ENCODE data around the gene SCAF4. TPM values are rescaled to one million over a fixed set of nuclear protein-coding genes. Genes with fewer than 3 reads are reported as not detected.
A peak's percentile ranks its signal among the peaks of the same experiment; 100 is the strongest.

The SCAF4 gene
- total RNA-seq, 1 donor from 2014 or later, result 31.9 TPM

DNA sequence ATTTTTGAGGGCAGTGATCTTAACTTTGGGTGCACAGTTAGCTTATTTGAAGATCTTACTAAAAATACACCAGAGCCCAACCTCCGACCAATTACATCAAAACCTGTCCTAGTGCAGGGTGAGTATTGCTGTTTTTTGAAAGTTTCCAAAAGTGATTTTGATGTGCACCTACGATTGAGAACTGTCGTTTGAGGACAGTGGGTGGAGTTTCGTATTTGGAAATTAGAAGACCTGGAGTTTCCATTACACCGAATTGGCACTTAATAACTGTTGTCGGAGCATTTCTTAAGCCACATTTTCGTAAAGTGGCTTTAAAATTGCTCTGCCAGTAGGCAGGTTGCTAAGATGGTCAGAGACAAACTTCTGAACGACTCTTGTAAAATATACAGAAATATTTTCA lies 71.3 kb downstream of the SCAF4 start:
- Histone ChIP-seq H3K4me3 (peak overlapping the region; percentile 77), H3K4me1 (peaks cover 6% of the 10 kb centered on the region), H3K9ac (no peak overlapping the region), H3K27ac (no peak overlapping the region), H4K20me1 (ENCODE audit: low read depth) (peaks cover 37% of the 10 kb centered on the region), H2AFZ (replicated peaks) (no peak overlapping the region), H3K4me2 (peak overlapping the region; percentile 94), H3K27me3 (no peaks in the 10 kb centered on the region), H3K36me3 (peaks cover 10% of the 10 kb centered on the region), H3K9me3 (ENCODE audit: low read depth) (no peaks in the 10 kb centered on the region), H3F3A (ENCODE audit: low read depth) (no peaks in the 10 kb centered on the region), H3K79me2 (ENCODE audit: low read depth) (peaks cover 50% of the 10 kb centered on the region)
- Mint-ChIP-seq H3K27ac (no peak overlapping the region), H3K9me3 (no peaks in the 10 kb centered on the region), H3K27me3 (ENCODE audit: insufficient read depth, low read depth) (peaks cover 3% of the 10 kb centered on the region), H3K4me3 (peak overlapping the region; percentile 96), H3K4me1 (peaks cover 37% of the 10 kb centered on the region), H3K36me3 (peaks cover 25% of the 10 kb centered on the region)
- TF ChIP-seq EZH2phosphoT487 (IDR thresholded peaks at IDR 0.05) (no peak), EZH2 (IDR thresholded peaks at IDR 0.05) (no peak)
- TF ChIP-seq, protein P1, sequence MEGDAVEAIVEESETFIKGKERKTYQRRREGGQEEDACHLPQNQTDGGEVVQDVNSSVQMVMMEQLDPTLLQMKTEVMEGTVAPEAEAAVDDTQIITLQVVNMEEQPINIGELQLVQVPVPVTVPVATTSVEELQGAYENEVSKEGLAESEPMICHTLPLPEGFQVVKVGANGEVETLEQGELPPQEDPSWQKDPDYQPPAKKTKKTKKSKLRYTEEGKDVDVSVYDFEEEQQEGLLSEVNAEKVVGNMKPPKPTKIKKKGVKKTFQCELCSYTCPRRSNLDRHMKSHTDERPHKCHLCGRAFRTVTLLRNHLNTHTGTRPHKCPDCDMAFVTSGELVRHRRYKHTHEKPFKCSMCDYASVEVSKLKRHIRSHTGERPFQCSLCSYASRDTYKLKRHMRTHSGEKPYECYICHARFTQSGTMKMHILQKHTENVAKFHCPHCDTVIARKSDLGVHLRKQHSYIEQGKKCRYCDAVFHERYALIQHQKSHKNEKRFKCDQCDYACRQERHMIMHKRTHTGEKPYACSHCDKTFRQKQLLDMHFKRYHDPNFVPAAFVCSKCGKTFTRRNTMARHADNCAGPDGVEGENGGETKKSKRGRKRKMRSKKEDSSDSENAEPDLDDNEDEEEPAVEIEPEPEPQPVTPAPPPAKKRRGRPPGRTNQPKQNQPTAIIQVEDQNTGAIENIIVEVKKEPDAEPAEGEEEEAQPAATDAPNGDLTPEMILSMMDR (IDR thresholded peaks at IDR 0.05), result no peak
- no peak for DNase-seq (ENCODE audit: low spot score)

DNA sequence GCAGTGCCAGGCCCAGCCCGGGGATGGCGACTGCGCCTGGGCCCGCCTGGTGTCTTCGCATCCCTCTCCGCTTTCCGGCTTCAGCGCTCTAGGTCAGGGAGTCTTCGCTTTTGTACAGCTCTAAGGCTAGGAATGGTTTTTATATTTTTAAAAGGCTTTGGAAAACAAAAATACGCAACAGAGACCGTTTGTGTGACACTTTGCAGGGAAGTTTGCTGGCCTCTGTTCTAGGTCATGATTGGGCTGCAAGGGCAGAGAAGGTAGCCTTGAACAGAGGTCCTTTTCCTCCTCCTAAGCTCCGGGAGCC lies 71.7 kb downstream of the SCAF4 start:
- peaks cover 6% of the 10 kb centered on the region for H3K4me1 ChIP-seq
- no peaks in the 10 kb centered on the region for H3K27me3 ChIP-seq
- H3K4me3 Mint-ChIP-seq, result peak overlapping the region; percentile 96
- H2AFZ ChIP-seq (replicated peaks), result peak overlapping the region; percentile 11
- no peaks in the 10 kb centered on the region for H3F3A ChIP-seq (ENCODE audit: low read depth)
- peak overlapping the region; percentile 77 for H3K4me3 ChIP-seq
- H3K9me3 Mint-ChIP-seq, result no peaks in the 10 kb centered on the region
- H3K9me3 ChIP-seq (ENCODE audit: low read depth), result no peaks in the 10 kb centered on the region
- H3K36me3 Mint-ChIP-seq, result peaks cover 21% of the 10 kb centered on the region
- no peak for TF ChIP-seq EZH2phosphoT487 (IDR thresholded peaks at IDR 0.05)
- TF ChIP-seq EZH2 (IDR thresholded peaks at IDR 0.05), result no peak
- TF ChIP-seq, protein P1 (IDR thresholded peaks at IDR 0.05), result no peak
- peaks cover 48% of the 10 kb centered on the region for H3K79me2 ChIP-seq (ENCODE audit: low read depth)
- no peak for DNase-seq (ENCODE audit: low spot score)
- peak overlapping the region; percentile 42 for H3K27ac Mint-ChIP-seq
- peaks cover 10% of the 10 kb centered on the region for H3K36me3 ChIP-seq
- H3K9ac ChIP-seq, result no peak overlapping the region
- peaks cover 34% of the 10 kb centered on the region for H4K20me1 ChIP-seq (ENCODE audit: low read depth)
- H3K4me2 ChIP-seq, result peak overlapping the region; percentile 94
- no peak overlapping the region for H3K27ac ChIP-seq
- H3K27me3 Mint-ChIP-seq (ENCODE audit: insufficient read depth, low read depth), result peaks cover 3% of the 10 kb centered on the region
- peaks cover 33% of the 10 kb centered on the region for H3K4me1 Mint-ChIP-seq

DNA sequence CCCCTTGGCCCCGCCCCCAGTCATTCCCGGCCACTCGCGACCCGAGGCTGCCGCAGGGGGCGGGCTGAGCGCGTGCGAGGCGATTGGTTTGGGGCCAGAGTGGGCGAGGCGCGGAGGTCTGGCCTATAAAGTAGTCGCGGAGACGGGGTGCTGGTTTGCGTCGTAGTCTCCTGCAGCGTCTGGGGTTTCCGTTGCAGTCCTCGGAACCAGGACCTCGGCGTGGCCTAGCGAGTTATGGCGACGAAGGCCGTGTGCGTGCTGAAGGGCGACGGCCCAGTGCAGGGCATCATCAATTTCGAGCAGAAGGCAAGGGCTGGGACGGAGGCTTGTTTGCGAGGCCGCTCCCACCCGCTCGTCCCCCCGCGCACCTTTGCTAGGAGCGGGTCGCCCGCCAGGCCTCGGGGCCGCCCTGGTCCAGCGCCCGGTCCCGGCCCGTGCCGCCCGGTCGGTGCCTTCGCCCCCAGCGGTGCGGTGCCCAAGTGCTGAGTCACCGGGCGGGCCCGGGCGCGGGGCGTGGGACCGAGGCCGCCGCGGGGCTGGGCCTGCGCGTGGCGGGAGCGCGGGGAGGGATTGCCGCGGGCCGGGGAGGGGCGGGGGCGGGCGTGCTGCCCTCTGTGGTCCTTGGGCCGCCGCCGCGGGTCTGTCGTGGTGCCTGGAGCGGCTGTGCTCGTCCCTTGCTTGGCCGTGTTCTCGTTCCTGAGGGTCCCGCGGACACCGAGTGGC lies 72.2 kb downstream of the SCAF4 start, which contains the start of gene SOD1:
Gene SOD1 (plus strand): TSS at position 158 of the 723 bp plus-strand sequence. CDS start 77 bp downstream, at position 235.
- Mint-ChIP-seq H3K4me3 (peak within 1 kb of the TSS; percentile 100), H3K36me3 (peaks cover 18% of the 10 kb centered on the region), H3K9me3 (no peaks in the 10 kb centered on the region), H3K27ac (peak within 1 kb of the TSS; percentile 97), H3K4me1 (peaks cover 34% of the 10 kb centered on the region), H3K27me3 (ENCODE audit: insufficient read depth, low read depth) (peaks cover 6% of the 10 kb centered on the region)
- Histone ChIP-seq H3K4me2 (peak within 1 kb of the TSS; percentile 94), H3K9me3 (ENCODE audit: low read depth) (no peaks in the 10 kb centered on the region), H3K27ac (no peak within 1 kb of the TSS), H3F3A (ENCODE audit: low read depth) (no peaks in the 10 kb centered on the region), H4K20me1 (ENCODE audit: low read depth) (peaks cover 28% of the 10 kb centered on the region), H3K27me3 (no peaks in the 10 kb centered on the region), H3K4me3 (peak within 1 kb of the TSS; percentile 77), H3K4me1 (peaks cover 6% of the 10 kb centered on the region), H3K79me2 (ENCODE audit: low read depth) (peaks cover 43% of the 10 kb centered on the region), H3K36me3 (peaks cover 10% of the 10 kb centered on the region), H3K9ac (no peak within 1 kb of the TSS), H2AFZ (replicated peaks) (peak within 1 kb of the TSS; percentile 11)
- TF ChIP-seq EZH2phosphoT487 (IDR thresholded peaks at IDR 0.05), result no peak
- TF ChIP-seq, protein P1 (IDR thresholded peaks at IDR 0.05), result no peak
- no peak for TF ChIP-seq EZH2 (IDR thresholded peaks at IDR 0.05)
- peak; percentile 94 for DNase-seq (ENCODE audit: low spot score)
